NCI-H128 (cell line): ENCODE results near the gene OR51B6.
"Not testable (repeated sequence)": the region's sequence is repeated elsewhere in the genome, so short reads cannot be mapped to it uniquely, and the experiment has no call there.

Experiments
- DNase-seq: peaks from one replicate; lab custom pipeline; 2025; ENCODE audit not compliant: unreplicated experiment; lab: John Stamatoyannopoulos, UW

OR51B6 gene

GRCh38 chr11:5364214-5364613 is 12.9 kb downstream of the OR51B6 start:
- DNase-seq: no peak

GRCh38 chr11:5366365-5366764 is 15.1 kb downstream of the OR51B6 start:
- DNase-seq: not testable (repeated sequence)

- DNase-seq: no peak
These were observed 15.5 kb downstream of the OR51B6 start for GRCh38 chr11:5366856-5367255.

DNA sequence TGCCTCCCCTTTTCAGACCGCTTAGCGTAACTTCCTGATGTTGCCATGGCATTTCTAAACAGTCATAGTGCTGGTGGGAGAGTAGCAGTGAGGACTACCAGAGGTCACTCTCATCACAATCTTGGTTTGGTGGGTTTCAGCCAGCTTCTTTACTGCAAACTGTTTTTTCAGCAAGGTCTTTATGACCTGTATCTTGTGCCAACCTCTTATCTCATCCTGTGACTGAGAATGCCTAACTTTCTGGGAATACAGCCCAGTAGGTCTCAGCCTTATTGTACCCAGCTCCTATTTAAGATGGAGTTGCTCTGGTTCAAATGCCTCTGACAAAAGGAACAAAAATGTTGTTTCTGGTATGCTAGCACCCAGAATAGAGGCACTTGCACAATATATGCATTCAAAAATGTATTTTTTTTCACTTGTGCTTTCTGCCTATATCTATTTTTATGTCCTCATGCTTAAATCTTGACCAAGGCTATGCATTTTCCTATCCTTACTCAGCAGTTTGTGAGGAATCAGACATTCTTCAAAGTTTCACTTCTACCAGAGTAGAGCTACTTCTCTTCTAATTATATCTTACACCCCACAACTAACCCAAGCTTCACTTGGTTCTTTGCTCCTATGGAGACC is 16.3 kb downstream of the OR51B6 start:
- no peak for DNase-seq

- DNase-seq: no peak
These were observed 17.3 kb downstream of the OR51B6 start for GRCh38 chr11:5368502-5369043.

GRCh38 chr11:5369789-5370188 is 18.5 kb downstream of the OR51B6 start:
- no peak for DNase-seq

DNA sequence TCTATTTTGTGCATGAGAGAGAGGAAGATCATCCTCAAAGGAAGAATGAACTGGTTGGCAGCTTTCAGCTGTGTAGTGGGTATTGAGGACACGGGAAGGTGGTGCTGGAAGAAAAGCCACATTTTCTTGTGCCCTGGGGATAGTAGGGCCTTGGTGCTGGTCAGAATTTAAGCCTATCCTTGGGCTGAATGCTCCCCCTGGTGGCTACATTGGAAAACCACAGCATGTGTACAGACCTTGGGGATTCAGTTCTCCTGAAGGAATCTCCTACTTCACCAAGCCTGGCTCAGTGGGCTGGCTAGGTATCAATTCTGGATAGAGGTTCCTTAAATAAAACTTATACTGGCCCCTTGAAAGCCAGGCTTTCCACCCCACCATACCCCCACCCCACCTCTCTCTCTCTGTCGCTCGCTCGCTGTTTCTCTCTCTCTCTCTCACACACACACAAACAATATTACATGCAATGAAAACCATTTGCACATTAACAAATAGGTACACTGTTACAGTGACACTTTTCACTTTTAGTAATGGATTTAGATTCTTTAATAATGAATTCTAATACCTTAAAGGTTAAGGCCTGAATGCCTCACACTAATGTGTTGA is 29.5 kb downstream of the OR51B6 start:
- no peak for DNase-seq

- no peak for DNase-seq
These were observed 32.3 kb downstream of the OR51B6 start, which contains the start of gene OR51M1 for GRCh38 chr11:5383576-5383975. OR51M1 (plus strand) TSS chr11:5383812; CDS start chr11:5389399, 5,587 bp downstream.

DNA sequence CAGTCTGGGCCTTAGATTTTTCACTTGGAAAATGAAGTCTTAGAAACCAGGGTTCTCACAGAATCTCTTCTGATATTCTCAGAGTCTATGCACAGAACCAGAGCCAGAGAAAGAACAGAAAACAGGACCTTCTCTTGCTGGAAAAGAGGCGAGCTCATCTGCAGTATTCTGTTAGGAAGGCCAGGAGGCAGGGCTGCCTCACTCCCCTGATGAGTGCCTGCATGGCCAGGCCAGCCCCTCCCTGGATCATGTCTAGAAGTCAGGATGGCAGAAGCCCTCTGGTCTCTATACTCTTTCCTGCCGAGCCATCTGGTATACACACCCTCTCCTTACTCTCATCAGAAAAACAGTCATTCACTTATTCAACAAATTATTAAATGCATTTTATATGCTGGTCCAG is 33.0 kb downstream of the OR51B6 start:
- DNase-seq: no peak

- no peak for DNase-seq
These were observed 38.9 kb downstream of the OR51B6 start for GRCh38 chr11:5390210-5390609.

GRCh38 chr11:5394091-5394490 is 42.8 kb downstream of the OR51B6 start:
- DNase-seq: no peak

GRCh38 chr11:5398936-5399335 is 47.6 kb downstream of the OR51B6 start:
- no peak for DNase-seq
